CD4-positive, alpha-beta T cell treated with Interferon alpha-2 for 1 hour (primary cell): ENCODE data around the gene AK3.
A peak's percentile ranks its signal among the peaks of the same experiment; 100 is the strongest.
"Not testable (repeated sequence)": the region's sequence is repeated elsewhere in the genome, so short reads cannot be mapped to it uniquely, and the experiment has no call there.

Source experiments
- DNase-seq, 2 donors: peaks; one replicate each; pipeline ENCODE4 v3.0.0-alpha.2; 2020 to 2022

Gene AK3

DNA sequence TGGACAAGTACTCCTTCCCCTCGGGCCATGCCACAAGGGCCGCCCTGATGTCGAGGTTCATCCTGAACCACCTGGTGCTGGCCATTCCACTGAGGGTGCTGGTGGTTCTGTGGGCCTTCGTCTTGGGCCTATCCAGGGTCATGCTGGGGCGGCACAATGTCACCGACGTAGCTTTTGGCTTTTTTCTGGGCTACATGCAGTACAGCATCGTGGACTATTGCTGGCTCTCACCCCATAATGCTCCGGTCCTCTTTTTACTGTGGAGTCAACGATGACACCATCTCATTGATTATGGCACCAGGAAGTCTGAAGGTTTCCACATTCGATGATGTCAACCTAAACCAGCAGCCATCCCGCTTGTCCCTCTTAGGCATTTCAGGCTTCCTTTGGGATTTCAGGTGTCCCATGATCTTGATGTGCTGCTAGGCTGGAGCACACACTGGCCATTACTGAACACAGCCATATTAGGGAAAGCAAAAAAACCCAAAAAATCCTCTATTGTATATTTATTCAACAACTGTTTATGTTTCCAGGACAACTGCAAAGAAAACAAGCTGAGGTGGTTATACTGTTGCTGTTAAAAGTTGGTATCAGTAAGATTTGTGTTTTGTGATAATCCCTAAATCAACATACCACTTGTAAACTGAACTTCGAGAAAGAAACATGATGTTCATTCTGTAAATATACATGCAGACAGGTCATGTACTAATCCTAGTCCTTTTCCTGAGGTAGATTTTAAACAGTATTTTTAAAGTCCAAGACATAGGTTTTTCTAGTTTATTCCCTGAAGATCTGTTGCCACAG is 77.8 kb downstream of the AK3 start:
- DNase-seq = peak in 1 of 2 donors; percentile 33

DNA sequence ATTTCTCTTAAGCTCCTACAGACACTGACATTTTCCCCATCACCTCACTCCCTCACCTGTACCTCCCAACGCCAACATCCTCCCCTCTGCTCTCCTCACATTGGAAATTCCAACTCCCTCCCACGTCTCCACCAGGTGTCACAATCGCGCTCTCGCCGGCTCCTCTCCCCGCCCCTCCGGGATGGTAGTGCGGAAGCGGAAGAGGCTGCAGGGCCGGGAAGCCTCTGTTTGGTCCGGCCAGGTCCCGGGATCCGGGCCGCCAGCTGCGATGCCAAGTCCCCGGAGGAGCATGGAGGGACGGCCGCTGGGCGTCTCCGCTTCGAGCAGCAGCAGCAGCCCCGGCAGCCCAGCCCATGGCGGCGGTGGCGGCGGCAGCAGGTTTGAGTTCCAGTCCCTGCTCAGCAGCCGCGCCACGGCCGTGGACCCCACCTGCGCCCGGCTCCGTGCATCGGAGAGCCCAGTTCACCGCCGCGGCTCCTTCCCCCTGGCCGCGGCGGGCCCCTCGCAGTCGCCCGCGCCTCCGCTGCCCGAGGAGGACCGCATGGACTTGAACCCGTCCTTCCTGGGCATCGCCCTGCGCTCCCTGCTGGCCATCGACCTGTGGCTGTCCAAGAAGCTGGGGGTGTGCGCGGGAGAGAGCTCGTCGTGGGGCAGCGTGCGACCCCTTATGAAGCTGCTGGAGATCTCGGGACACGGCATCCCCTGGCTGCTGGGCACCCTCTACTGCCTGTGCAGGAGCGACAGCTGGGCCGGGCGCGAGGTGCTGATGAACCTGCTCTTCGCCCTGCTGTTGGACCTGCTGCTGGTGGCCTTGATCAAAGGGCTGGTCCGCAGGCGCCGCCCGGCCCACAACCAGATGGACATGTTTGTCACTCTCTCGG is 78.7 kb downstream of the AK3 start, which contains the start of gene PLPP6:
TSS of gene PLPP6 (plus strand) at position 187 of the 881 bp plus-strand sequence. CDS start at position 269, 82 bp downstream.
- DNase-seq = peak; percentile 66 to 81

DNA sequence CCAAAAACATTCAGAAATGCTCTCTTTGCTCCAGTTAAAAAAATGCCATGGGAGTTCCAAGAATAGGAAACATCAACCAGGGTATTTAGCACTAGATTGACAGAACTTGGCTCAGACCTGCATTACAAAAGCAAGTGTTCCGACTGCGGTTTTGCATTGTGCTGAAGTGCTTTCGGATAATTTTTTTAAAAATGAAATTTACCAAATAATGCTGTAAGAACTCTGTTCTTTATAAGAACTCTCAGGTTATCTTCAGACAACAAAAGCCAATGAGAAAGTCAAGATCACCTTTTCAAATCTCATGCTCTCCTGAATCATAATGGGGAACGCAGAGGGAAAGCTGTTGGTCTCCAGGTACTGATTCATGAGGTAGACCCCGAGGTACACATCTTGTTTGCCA is 79.4 kb downstream of the AK3 start:
- peak in 1 of 2 donors; percentile 48 for DNase-seq

DNA sequence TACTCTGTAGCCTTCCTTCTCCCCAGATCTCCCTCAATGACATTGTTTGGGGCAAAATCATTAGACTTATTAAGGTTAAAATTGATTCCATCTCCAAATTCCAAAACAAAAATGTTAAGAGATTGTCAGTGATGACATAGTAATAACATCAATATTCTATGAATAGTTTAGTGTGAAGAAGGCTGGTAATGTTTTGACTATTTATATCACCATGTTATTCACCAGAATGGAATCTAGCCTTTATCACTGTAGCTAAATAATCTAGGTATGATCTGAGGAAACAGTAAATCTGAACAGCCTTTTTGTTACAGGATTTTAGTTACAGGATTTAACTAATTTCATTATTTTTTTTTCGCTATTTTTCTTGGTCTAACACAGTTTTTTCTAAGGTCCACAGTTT is 79.8 kb downstream of the AK3 start:
- DNase-seq = no peak

DNA sequence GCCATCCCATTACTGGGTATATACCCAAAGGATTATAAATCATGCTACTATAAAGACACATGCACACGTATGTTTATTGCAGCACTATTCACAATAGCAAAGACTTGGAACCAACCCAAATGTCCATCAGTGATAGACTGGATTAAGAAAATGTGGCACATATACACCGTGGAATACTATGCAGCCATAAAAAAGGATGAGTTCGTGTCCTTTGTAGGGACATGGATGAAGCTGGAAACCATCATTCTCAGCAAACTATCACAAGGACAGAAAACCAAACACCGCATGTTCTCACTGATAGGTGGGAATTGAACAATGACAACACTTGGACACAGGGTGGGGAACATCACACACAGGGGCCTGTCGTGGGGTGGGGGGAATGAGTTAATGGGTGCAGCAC is 80.3 kb downstream of the AK3 start:
- DNase-seq = not testable (repeated sequence)
